ENCODE measurements around the gene UBN2.

Gene UBN2

DNA sequence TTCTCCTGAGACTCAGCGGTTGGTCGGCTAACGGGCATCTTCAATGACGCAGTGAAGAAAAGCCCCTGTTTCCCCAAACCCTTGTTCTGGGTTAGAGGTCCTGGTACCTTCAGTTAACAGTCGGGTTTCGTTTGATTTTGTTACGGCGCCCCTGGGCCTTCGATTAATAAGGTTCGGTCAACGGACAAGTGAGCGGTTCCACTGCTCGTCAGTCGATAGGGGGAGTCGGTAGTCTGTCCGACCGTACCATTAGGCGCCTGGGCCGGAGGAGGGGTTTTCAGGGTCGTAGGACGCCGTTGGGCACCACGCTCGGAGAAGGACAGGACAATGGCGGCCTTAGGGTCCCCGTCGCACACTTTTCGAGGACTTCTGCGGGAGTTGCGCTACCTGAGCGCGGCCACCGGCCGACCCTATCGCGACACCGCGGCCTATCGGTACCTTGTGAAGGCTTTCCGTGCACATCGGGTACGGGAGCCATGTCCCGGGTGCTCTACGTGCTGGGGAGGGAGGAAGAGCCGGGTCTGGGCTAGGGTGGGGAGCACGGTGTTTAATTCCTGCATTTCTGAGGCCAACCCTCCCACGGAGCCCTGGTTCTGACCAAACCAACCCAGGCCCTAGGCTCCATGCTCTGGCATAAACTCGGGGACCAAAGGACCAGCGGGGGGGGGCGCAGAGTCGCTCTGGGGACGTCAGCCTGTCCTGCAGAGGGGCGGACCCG lies 110.2 kb downstream of the UBN2 start, which contains the start of gene FMC1 (continued):
- TF ChIP-seq, protein P1, sequence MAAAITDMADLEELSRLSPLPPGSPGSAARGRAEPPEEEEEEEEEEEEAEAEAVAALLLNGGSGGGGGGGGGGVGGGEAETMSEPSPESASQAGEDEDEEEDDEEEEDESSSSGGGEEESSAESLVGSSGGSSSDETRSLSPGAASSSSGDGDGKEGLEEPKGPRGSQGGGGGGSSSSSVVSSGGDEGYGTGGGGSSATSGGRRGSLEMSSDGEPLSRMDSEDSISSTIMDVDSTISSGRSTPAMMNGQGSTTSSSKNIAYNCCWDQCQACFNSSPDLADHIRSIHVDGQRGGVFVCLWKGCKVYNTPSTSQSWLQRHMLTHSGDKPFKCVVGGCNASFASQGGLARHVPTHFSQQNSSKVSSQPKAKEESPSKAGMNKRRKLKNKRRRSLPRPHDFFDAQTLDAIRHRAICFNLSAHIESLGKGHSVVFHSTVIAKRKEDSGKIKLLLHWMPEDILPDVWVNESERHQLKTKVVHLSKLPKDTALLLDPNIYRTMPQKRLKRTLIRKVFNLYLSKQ (tag by site-specific recombination; IDR thresholded peaks at IDR 0.05; ENCODE audit: borderline replicate concordance) = no peak
- TF ChIP-seq KLF10 (tag by site-specific recombination; IDR thresholded peaks at IDR 0.05) = peak; percentile 94; the same call in 1 of the 2 replicates
- TF ChIP-seq ZNF112 (tag by site-specific recombination; IDR thresholded peaks at IDR 0.05) = no peak
- TF ChIP-seq, protein P2, sequence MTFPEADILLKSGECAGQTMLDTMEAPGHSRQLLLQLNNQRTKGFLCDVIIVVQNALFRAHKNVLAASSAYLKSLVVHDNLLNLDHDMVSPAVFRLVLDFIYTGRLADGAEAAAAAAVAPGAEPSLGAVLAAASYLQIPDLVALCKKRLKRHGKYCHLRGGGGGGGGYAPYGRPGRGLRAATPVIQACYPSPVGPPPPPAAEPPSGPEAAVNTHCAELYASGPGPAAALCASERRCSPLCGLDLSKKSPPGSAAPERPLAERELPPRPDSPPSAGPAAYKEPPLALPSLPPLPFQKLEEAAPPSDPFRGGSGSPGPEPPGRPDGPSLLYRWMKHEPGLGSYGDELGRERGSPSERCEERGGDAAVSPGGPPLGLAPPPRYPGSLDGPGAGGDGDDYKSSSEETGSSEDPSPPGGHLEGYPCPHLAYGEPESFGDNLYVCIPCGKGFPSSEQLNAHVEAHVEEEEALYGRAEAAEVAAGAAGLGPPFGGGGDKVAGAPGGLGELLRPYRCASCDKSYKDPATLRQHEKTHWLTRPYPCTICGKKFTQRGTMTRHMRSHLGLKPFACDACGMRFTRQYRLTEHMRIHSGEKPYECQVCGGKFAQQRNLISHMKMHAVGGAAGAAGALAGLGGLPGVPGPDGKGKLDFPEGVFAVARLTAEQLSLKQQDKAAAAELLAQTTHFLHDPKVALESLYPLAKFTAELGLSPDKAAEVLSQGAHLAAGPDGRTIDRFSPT (tag by site-specific recombination; IDR thresholded peaks at IDR 0.05) = peak; percentile 43; the same call in 1 of the 2 replicates
- TF ChIP-seq SALL2 (tag by site-specific recombination; IDR thresholded peaks at IDR 0.05; ENCODE audit: borderline replicate concordance) = no peak
- TF ChIP-seq ZNF626 (tag by site-specific recombination; IDR thresholded peaks at IDR 0.05) = no peak
- no peak for TF ChIP-seq ZBTB1 (tag by site-specific recombination; IDR thresholded peaks at IDR 0.05)
- peak; percentile 56; the same call in 1 of the 2 replicates for TF ChIP-seq BCL11A (tag by site-specific recombination; IDR thresholded peaks at IDR 0.05; ENCODE audit: low read depth)
- TF ChIP-seq, protein P3, sequence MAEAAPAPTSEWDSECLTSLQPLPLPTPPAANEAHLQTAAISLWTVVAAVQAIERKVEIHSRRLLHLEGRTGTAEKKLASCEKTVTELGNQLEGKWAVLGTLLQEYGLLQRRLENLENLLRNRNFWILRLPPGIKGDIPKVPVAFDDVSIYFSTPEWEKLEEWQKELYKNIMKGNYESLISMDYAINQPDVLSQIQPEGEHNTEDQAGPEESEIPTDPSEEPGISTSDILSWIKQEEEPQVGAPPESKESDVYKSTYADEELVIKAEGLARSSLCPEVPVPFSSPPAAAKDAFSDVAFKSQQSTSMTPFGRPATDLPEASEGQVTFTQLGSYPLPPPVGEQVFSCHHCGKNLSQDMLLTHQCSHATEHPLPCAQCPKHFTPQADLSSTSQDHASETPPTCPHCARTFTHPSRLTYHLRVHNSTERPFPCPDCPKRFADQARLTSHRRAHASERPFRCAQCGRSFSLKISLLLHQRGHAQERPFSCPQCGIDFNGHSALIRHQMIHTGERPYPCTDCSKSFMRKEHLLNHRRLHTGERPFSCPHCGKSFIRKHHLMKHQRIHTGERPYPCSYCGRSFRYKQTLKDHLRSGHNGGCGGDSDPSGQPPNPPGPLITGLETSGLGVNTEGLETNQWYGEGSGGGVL (tag by site-specific recombination; IDR thresholded peaks at IDR 0.05) = peak; percentile 34; the same call in 1 of the 2 replicates
- peak; percentile 36; the same call in 1 of the 2 replicates for TF ChIP-seq ZNF629 (tag by site-specific recombination; IDR thresholded peaks at IDR 0.05)
- no peak for TF ChIP-seq ZNF621 (tag by site-specific recombination; IDR thresholded peaks at IDR 0.05)
- TF ChIP-seq, protein P4, sequence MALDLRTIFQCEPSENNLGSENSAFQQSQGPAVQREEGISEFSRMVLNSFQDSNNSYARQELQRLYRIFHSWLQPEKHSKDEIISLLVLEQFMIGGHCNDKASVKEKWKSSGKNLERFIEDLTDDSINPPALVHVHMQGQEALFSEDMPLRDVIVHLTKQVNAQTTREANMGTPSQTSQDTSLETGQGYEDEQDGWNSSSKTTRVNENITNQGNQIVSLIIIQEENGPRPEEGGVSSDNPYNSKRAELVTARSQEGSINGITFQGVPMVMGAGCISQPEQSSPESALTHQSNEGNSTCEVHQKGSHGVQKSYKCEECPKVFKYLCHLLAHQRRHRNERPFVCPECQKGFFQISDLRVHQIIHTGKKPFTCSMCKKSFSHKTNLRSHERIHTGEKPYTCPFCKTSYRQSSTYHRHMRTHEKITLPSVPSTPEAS (tag by site-specific recombination; IDR thresholded peaks at IDR 0.05) = peak; percentile 30; the same call in 1 of the 2 replicates
- TF ChIP-seq KLF16 (tag by site-specific recombination; IDR thresholded peaks at IDR 0.05) = 0 out of 2 replicates have a peak, but pooled peaks have one; percentile 21
- no peak for TF ChIP-seq ZNF514 (tag by site-specific recombination; IDR thresholded peaks at IDR 0.05)
- peak; percentile 16; the same call in 1 of the 2 replicates for TF ChIP-seq ZNF654 (tag by site-specific recombination; IDR thresholded peaks at IDR 0.05; ENCODE audit: low read depth)
- TF ChIP-seq MZF1 (tag by site-specific recombination; IDR thresholded peaks at IDR 0.05; ENCODE audit: borderline replicate concordance) = no peak; the same call in 1 of the 2 replicates
- peak; percentile 94 for TF ChIP-seq ZNF335 (tag by site-specific recombination; conservative IDR thresholded peaks at IDR 0.05)
- no peak for TF ChIP-seq ZNF670 (tag by site-specific recombination; IDR thresholded peaks at IDR 0.05; ENCODE audit: low read depth)
- TF ChIP-seq, protein P5, sequence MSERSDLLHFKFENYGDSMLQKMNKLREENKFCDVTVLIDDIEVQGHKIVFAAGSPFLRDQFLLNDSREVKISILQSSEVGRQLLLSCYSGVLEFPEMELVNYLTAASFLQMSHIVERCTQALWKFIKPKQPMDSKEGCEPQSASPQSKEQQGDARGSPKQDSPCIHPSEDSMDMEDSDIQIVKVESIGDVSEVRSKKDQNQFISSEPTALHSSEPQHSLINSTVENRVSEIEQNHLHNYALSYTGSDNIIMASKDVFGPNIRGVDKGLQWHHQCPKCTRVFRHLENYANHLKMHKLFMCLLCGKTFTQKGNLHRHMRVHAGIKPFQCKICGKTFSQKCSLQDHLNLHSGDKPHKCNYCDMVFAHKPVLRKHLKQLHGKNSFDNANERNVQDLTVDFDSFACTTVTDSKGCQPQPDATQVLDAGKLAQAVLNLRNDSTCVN (tag by site-specific recombination; optimal IDR thresholded peaks at IDR 0.05) = peak; percentile 69
- no peak; the same call in 1 of the 2 replicates for TF ChIP-seq ZBTB21 (tag by site-specific recombination; IDR thresholded peaks at IDR 0.05)
- no peak for TF ChIP-seq ZNF48 (tag by site-specific recombination; IDR thresholded peaks at IDR 0.05)
- peak; percentile 63; the same call in 1 of the 2 replicates for TF ChIP-seq KLF8 (tag by site-specific recombination; IDR thresholded peaks at IDR 0.05)
- TF ChIP-seq, protein P6, sequence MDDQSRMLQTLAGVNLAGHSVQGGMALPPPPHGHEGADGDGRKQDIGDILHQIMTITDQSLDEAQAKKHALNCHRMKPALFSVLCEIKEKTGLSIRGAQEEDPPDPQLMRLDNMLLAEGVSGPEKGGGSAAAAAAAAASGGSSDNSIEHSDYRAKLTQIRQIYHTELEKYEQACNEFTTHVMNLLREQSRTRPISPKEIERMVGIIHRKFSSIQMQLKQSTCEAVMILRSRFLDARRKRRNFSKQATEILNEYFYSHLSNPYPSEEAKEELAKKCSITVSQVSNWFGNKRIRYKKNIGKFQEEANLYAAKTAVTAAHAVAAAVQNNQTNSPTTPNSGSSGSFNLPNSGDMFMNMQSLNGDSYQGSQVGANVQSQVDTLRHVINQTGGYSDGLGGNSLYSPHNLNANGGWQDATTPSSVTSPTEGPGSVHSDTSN (CRISPR knock-in tag; IDR thresholded peaks at IDR 0.05) = no peak
- TF ChIP-seq ZNF211 (tag by site-specific recombination; IDR thresholded peaks at IDR 0.05; ENCODE audit: low read depth) = no peak
- no peak for TF ChIP-seq ZNF132 (tag by site-specific recombination; IDR thresholded peaks at IDR 0.05; ENCODE audit: borderline replicate concordance)
- peak; percentile 25; the same call in 1 of the 2 replicates for TF ChIP-seq IKZF3 (tag by site-specific recombination; IDR thresholded peaks at IDR 0.05)
- TF ChIP-seq ZNF140 (tag by site-specific recombination; IDR thresholded peaks at IDR 0.05) = no peak
- TF ChIP-seq ZNF404 (tag by site-specific recombination; IDR thresholded peaks at IDR 0.05) = no peak
- TF ChIP-seq ZNF843 (tag by site-specific recombination; IDR thresholded peaks at IDR 0.05) = peak; percentile 33; the same call in 1 of the 2 replicates
